Activated naive CD4-positive, alpha-beta T cell treated with anti-CD3 and anti-CD28 coated beads, Interleukin-2, amount 10 ng/mL, durations not matched to agents 7 days and 5 days (primary cell): Measurements from ENCODE around the gene FHIT.

Source experiments
- CTCF ChIA-PET: fragments of 350-600 bp; sonication (Branson Sonifier 250); formaldehyde crosslinking; loops from one replicate; lab custom pipeline; 2021; ENCODE audit warnings: antibody characterized with exemption; lab: Charles Lee
- DNase-seq: peaks from one replicate; pipeline ENCODE4 v3.0.0-alpha.2; 2020
- H3K27ac Mint-ChIP-seq: one replicate; pipeline ENCODE4 v1.8.0; 2021; ENCODE audit warnings: mild to moderate bottlenecking, moderate library complexity, mixed read lengths
- H3K27me3 Mint-ChIP-seq: one replicate; pipeline ENCODE4 v1.8.0; 2021; ENCODE audit warnings: mild to moderate bottlenecking, mixed read lengths
- H3K36me3 Mint-ChIP-seq: one replicate; pipeline ENCODE4 v1.8.0; 2021; ENCODE audit warnings: mixed read lengths
- H3K4me1 Mint-ChIP-seq: one replicate; pipeline ENCODE4 v1.8.0; 2021; ENCODE audit warnings: mixed read lengths
- H3K4me3 Mint-ChIP-seq: one replicate; pipeline ENCODE4 v1.8.0; 2021; ENCODE audit warnings: mild to moderate bottlenecking, moderate library complexity, mixed read lengths
- H3K9me3 Mint-ChIP-seq: one replicate; pipeline ENCODE4 v1.8.0; 2021; ENCODE audit warnings: mixed read lengths

FHIT gene

DNA sequence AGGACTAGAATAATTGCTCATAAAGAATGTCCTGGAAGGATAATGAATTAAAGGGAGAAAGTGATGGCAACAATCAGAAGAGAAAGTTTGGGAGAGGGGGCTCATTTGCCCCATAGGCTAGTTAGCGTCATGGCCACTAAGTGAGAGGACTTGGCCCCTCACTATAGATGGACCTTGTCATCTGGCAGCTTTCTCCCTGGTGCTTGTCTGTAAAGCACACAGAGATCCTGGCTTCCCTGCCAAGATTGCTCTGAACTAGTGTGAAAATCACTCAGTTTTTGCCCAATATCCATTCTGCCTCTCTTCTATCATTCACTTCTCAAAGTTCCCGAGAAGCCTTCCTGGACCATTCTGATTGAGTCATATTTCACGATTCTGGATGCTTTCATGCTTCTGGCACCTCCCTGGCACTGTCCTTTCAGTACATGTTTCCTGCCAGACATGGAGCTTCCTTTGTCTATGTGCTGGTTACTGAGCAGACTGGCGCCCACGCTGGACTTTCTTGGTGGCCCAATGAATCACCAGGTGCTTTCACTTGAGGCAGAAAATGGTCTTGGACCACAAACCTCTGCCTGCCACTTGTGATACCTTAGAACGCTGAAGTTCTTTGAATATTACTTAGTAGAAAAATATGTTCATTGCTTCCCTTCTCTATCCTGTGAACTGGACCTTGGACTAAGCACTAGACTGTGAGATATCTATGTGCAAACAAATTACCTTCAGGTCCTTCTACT is 1491.8 kb downstream of the FHIT start:
- H3K4me1 Mint-ChIP-seq = peaks cover 53% of the 10 kb centered on the region
- peaks cover 26% of the 10 kb centered on the region for H3K36me3 Mint-ChIP-seq
- DNase-seq = no peak
- no peaks in the 10 kb centered on the region for H3K9me3 Mint-ChIP-seq
- no peaks in the 10 kb centered on the region for H3K27me3 Mint-ChIP-seq
- CTCF ChIA-PET = no interaction called here
- H3K4me3 Mint-ChIP-seq = no peak overlapping the region
- no peak overlapping the region for H3K27ac Mint-ChIP-seq

- H3K27me3 Mint-ChIP-seq = no peaks in the 10 kb centered on the region
- CTCF ChIA-PET = no interaction called here
- peaks cover 31% of the 10 kb centered on the region for H3K36me3 Mint-ChIP-seq
- H3K4me1 Mint-ChIP-seq = peaks cover 61% of the 10 kb centered on the region
- no peak overlapping the region for H3K4me3 Mint-ChIP-seq
- no peak for DNase-seq
- H3K27ac Mint-ChIP-seq = no peak overlapping the region
- no peaks in the 10 kb centered on the region for H3K9me3 Mint-ChIP-seq
Measured at GRCh38 chr3:59758672-59759071, 1492.6 kb downstream of the FHIT start.

DNA sequence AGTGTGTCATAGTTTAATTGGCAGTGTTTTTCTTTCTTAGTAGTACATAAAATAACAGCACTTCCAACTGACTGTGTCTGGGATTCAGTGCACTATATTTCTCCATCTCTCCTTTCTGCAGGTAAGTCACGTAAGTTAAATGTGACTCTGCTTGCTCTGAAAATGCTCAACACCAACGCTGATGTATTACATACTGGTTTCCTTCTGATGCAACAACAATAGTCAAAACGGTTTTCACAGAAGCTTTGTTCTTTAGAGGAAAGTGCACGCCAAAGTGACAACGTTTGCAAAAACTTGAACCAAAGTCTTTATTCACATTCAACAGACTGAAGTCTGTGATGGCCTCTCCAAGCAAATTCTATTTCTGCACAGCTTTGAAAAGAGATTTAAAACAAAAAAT is 1494.3 kb downstream of the FHIT start:
- Mint-ChIP-seq H3K27ac (no peak overlapping the region), H3K4me1 (peaks cover 73% of the 10 kb centered on the region), H3K27me3 (no peaks in the 10 kb centered on the region), H3K36me3 (peaks cover 38% of the 10 kb centered on the region), H3K4me3 (no peak overlapping the region), H3K9me3 (no peaks in the 10 kb centered on the region)
- no peak for DNase-seq
- CTCF ChIA-PET = interaction anchor here (0.6 kb wide), 1 partner anchor 235 kb away, joined by 4 read pairs; no protein-coding TSS in a partner anchor

DNA sequence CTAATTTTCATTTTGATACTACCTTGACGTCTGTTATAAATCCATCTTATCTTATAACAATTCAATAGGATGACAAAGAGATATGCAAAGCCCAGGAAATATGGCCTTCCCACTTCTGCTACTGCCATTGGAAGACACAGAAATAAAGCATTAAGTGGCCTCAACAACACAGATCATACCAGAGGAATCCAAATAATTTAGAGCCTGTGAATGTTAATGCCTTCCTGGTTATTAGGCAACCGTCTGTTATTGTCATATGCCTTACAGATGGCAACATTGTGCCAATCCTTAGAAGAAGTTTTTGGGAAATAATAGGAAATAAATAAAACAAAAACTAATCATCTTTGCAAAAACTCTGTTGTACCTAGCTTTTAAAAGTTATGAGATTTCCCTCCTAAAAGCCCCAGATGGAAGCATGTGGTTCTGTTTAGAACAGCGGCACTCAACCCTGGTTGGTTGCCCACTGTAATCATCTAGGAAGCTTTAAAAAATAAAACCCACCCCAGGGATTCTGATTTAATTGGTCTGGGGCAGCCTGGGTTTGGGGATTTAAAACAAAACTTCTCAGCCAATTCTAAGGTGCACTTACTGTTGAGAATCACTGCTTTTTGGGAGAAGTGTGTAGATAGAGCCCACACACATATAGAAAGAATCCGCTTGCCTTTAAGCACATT is 1496.7 kb downstream of the FHIT start:
- no peak for DNase-seq
- CTCF ChIA-PET = no interaction called here
- peaks cover 49% of the 10 kb centered on the region for H3K36me3 Mint-ChIP-seq
- no peak overlapping the region for H3K27ac Mint-ChIP-seq
- H3K4me1 Mint-ChIP-seq = peaks cover 76% of the 10 kb centered on the region
- H3K27me3 Mint-ChIP-seq = no peaks in the 10 kb centered on the region
- H3K4me3 Mint-ChIP-seq = no peak overlapping the region
- no peaks in the 10 kb centered on the region for H3K9me3 Mint-ChIP-seq

- no peak overlapping the region for H3K27ac Mint-ChIP-seq
- CTCF ChIA-PET = interaction anchor here (0.8 kb wide), 1 partner anchor 178 kb away, joined by 3 read pairs; no protein-coding TSS in a partner anchor
- no peak for DNase-seq
- peaks cover 2% of the 10 kb centered on the region for H3K9me3 Mint-ChIP-seq
- peaks cover 55% of the 10 kb centered on the region for H3K36me3 Mint-ChIP-seq
- no peaks in the 10 kb centered on the region for H3K27me3 Mint-ChIP-seq
- H3K4me1 Mint-ChIP-seq = peaks cover 71% of the 10 kb centered on the region
- no peak overlapping the region for H3K4me3 Mint-ChIP-seq
Measured at GRCh38 chr3:59753808-59754450, 1497.3 kb downstream of the FHIT start.

DNA sequence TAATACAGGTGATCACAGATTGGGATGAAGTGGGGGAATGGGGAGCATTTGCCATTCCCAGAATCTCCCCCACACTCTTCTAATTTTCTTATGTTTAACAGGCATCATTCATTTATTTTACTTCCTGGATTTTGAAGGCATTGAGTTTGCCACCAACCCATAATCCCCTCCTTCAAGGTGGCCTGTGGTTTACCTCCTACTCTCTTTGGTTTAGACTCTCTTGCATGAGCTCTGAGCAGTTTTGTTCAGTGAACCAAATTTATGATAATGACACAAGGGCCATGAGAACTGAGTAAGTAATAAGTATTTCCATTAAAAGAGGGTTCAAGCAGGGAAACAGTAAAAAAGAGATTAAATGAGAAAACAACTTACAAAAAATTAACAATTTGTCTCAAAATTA is 1498.3 kb downstream of the FHIT start:
- no peaks in the 10 kb centered on the region for H3K27me3 Mint-ChIP-seq
- peak overlapping the region; percentile 0 for H3K27ac Mint-ChIP-seq
- no peak for DNase-seq
- no peak overlapping the region for H3K4me3 Mint-ChIP-seq
- peaks cover 2% of the 10 kb centered on the region for H3K9me3 Mint-ChIP-seq
- peaks cover 63% of the 10 kb centered on the region for H3K4me1 Mint-ChIP-seq
- CTCF ChIA-PET = no interaction called here
- H3K36me3 Mint-ChIP-seq = peaks cover 64% of the 10 kb centered on the region

DNA sequence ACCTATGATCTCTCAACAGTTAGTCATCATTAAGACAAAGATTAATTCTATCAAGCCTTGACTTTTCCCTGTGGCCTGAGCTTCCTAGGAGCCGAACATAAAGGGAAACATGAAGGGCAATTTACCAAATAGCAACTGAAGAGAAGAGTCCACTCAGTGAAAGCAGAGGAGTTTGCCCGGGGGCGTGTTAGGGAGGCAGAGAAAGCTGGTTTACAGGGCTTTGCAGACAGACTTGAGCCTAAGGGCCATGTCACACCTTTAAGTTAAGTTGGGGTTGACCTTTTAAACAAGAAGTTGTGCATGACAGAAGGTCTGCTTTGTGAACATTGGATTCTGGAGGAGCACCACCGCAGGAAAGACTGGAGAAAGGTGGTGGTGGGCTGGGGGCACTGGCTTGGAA is 1499.6 kb downstream of the FHIT start:
- H3K4me1 Mint-ChIP-seq = peaks cover 53% of the 10 kb centered on the region
- peaks cover 3% of the 10 kb centered on the region for H3K9me3 Mint-ChIP-seq
- no peak for DNase-seq
- no peaks in the 10 kb centered on the region for H3K27me3 Mint-ChIP-seq
- no peak overlapping the region for H3K4me3 Mint-ChIP-seq
- CTCF ChIA-PET = no interaction called here
- peaks cover 76% of the 10 kb centered on the region for H3K36me3 Mint-ChIP-seq
- no peak overlapping the region for H3K27ac Mint-ChIP-seq

GRCh38 chr3:59750391-59750790 is 1500.9 kb downstream of the FHIT start:
- Mint-ChIP-seq H3K4me3 (no peak overlapping the region), H3K27ac (peak overlapping the region; percentile 35), H3K36me3 (peaks cover 80% of the 10 kb centered on the region), H3K9me3 (peaks cover 6% of the 10 kb centered on the region), H3K4me1 (peaks cover 44% of the 10 kb centered on the region), H3K27me3 (no peaks in the 10 kb centered on the region)
- no peak for DNase-seq
- CTCF ChIA-PET = interaction anchor here (0.6 kb wide), 1 partner anchor 25 kb away, joined by 3 read pairs; no protein-coding TSS in a partner anchor

DNA sequence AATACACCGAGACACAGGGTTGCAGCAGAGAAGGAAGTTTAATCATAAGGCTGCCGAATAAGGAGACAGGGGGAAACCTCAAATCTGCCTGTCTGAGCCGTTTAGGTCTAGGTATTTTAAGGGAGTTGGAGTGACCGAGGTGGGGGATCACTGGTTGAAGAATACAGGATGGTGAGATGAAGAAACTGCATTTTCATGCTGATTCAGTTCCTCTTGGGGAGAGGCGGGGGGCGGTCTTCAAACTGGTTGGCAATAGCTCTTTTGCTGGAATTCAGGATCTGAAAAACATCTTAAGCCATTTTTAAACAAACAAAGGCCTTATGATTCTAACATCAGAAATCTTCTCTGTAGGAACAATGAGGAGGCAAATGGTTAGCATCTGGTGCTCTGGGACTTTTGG is 1502.0 kb downstream of the FHIT start:
- DNase-seq = no peak
- no peaks in the 10 kb centered on the region for H3K27me3 Mint-ChIP-seq
- CTCF ChIA-PET = no interaction called here
- H3K4me1 Mint-ChIP-seq = peaks cover 34% of the 10 kb centered on the region
- H3K36me3 Mint-ChIP-seq = peaks cover 81% of the 10 kb centered on the region
- H3K4me3 Mint-ChIP-seq = no peak overlapping the region
- peaks cover 6% of the 10 kb centered on the region for H3K9me3 Mint-ChIP-seq
- no peak overlapping the region for H3K27ac Mint-ChIP-seq

DNA sequence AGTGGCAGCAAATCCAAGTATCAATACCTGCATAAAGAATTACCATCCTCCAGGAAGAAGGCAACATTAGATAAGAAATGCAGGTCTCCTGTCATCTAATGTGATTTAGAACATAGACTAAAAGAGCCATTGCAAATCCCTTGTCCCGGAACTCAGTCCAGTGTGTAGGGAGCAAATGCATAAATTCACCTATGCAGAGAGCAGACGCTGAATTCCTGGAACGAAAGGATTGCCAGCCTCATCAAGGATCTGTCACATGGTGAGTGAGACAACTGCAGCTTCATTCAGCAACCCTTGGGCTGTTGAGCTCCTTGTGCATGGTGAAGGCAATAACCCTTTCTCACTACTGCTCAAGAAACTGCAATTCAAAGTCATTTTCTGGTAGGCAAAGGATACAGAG is 1504.7 kb downstream of the FHIT start:
- Mint-ChIP-seq H3K9me3 (peaks cover 6% of the 10 kb centered on the region), H3K36me3 (peaks cover 75% of the 10 kb centered on the region), H3K27me3 (no peaks in the 10 kb centered on the region), H3K27ac (no peak overlapping the region), H3K4me1 (peaks cover 12% of the 10 kb centered on the region), H3K4me3 (no peak overlapping the region)
- DNase-seq = no peak
- CTCF ChIA-PET = no interaction called here

DNA sequence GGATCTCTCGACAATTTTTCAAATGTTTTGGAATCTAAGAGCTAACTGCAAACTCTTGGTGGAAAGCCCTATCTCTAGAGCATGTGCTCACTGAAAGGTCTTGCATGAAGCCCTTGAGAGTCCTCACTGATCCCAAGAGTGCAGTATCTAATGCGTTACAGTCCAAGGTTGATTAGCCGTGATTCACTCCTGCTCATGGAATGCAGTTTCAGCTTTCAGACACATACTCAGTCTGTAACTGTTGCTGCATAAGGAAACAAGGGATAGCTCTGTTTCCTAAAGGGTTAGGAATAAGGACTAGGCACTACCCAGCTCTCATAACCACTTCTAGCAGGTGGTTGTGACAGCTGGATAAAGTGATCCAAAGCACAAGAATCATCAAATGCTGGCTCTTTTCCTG is 1514.0 kb downstream of the FHIT start:
- Mint-ChIP-seq H3K27ac (no peak overlapping the region), H3K36me3 (peaks cover 2% of the 10 kb centered on the region), H3K27me3 (peaks cover 13% of the 10 kb centered on the region), H3K4me3 (no peak overlapping the region), H3K9me3 (no peaks in the 10 kb centered on the region), H3K4me1 (peaks cover 21% of the 10 kb centered on the region)
- CTCF ChIA-PET = no interaction called here
- no peak for DNase-seq

GRCh38 chr3:59734061-59734460 is 1517.2 kb downstream of the FHIT start:
- peaks cover 13% of the 10 kb centered on the region for H3K27me3 Mint-ChIP-seq
- CTCF ChIA-PET = no interaction called here
- H3K4me1 Mint-ChIP-seq = peaks cover 34% of the 10 kb centered on the region
- no peaks in the 10 kb centered on the region for H3K9me3 Mint-ChIP-seq
- no peak overlapping the region for H3K27ac Mint-ChIP-seq
- DNase-seq = no peak
- no peaks in the 10 kb centered on the region for H3K36me3 Mint-ChIP-seq
- H3K4me3 Mint-ChIP-seq = no peak overlapping the region

GRCh38 chr3:59733041-59733809 is 1518.0 kb downstream of the FHIT start:
- CTCF ChIA-PET = interaction anchor here (1.0 kb wide), 1 partner anchor 158 kb away, joined by 4 read pairs; no protein-coding TSS in a partner anchor
- no peak overlapping the region for H3K4me3 Mint-ChIP-seq
- peaks cover 13% of the 10 kb centered on the region for H3K27me3 Mint-ChIP-seq
- H3K4me1 Mint-ChIP-seq = peaks cover 34% of the 10 kb centered on the region
- H3K9me3 Mint-ChIP-seq = no peaks in the 10 kb centered on the region
- H3K36me3 Mint-ChIP-seq = peaks cover 2% of the 10 kb centered on the region
- H3K27ac Mint-ChIP-seq = no peak overlapping the region
- DNase-seq = no peak

- Mint-ChIP-seq H3K4me3 (no peak overlapping the region), H3K27ac (peak overlapping the region; percentile 75), H3K36me3 (peaks cover 2% of the 10 kb centered on the region), H3K4me1 (peaks cover 43% of the 10 kb centered on the region), H3K9me3 (no peaks in the 10 kb centered on the region), H3K27me3 (peaks cover 6% of the 10 kb centered on the region)
- no peak for DNase-seq
- CTCF ChIA-PET = no interaction called here
Measured at GRCh38 chr3:59731943-59732342, 1519.3 kb downstream of the FHIT start.
